ENCODE data around the gene GPX8.
A peak's percentile ranks its signal among the peaks of the same experiment; 100 is the strongest.

Gene GPX8

GRCh38 chr5:55159763-55160492 lies at the start of gene GPX8:
GPX8 (plus strand) TSS chr5:55160171; CDS start chr5:55160193, 22 bp downstream.
- peak; percentile 54 for DNase-seq

- DNase-seq: no peak
These were observed 49.8 kb upstream of the GPX8 start for GRCh38 chr5:55110217-55110616.

GRCh38 chr5:55113327-55113726 lies 46.6 kb upstream of the GPX8 start:
- no peak for DNase-seq

- DNase-seq: no peak
These were observed 45.9 kb upstream of the GPX8 start for GRCh38 chr5:55114061-55114460.

- no peak for DNase-seq
These were observed 36.6 kb upstream of the GPX8 start for GRCh38 chr5:55123365-55123764.

GRCh38 chr5:55134053-55134722 lies 25.8 kb upstream of the GPX8 start:
- DNase-seq: peak; percentile 70

- no peak for DNase-seq
These were observed 23.4 kb upstream of the GPX8 start for GRCh38 chr5:55136521-55136920.

GRCh38 chr5:55140908-55141665 lies 18.9 kb upstream of the GPX8 start:
- no peak for DNase-seq

GRCh38 chr5:55141945-55142690 lies 17.9 kb upstream of the GPX8 start:
- DNase-seq: peak; percentile 19

- DNase-seq: no peak
These were observed 16.3 kb upstream of the GPX8 start for GRCh38 chr5:55143624-55144023.

- no peak for DNase-seq
These were observed 13.9 kb upstream of the GPX8 start for GRCh38 chr5:55146080-55146479.

GRCh38 chr5:55146543-55147151 lies 13.3 kb upstream of the GPX8 start:
- DNase-seq: peak; percentile 90

- no peak for DNase-seq
These were observed 10.6 kb upstream of the GPX8 start for GRCh38 chr5:55149308-55149795.

GRCh38 chr5:55151923-55152842 lies 7.8 kb upstream of the GPX8 start:
- DNase-seq: no peak

- no peak for DNase-seq
These were observed 5.1 kb upstream of the GPX8 start for GRCh38 chr5:55154873-55155272.

- DNase-seq: no peak
These were observed 680 bp downstream of the GPX8 start for GRCh38 chr5:55160493-55161209.

- no peak for DNase-seq
These were observed 2.7 kb downstream of the GPX8 start for GRCh38 chr5:55162666-55163065.

- no peak for DNase-seq
These were observed 11.5 kb downstream of the GPX8 start for GRCh38 chr5:55171471-55171870.

GRCh38 chr5:55172051-55172899 lies 12.3 kb downstream of the GPX8 start:
- DNase-seq: peak; percentile 86
